HAP-1 (cell line): ENCODE results near the gene SELPLG.

Experiments used
- DNase-seq, 2 experiments: peaks; one replicate each; pipeline ENCODE4 v3.0.0-alpha.2; 2016 to 2020; ENCODE audit warnings: low spot score in 2 of 2
- H3K27me3 ChIP-seq: fragments of 250-450 bp; sonication (Bioruptor Pico); 2 replicates; pipeline ENCODE4 v1.5.1; 2020; ENCODE audit warnings: low read depth, mild to moderate bottlenecking, moderate library complexity
- H3K36me3 ChIP-seq: fragments of 250-450 bp; sonication (Bioruptor Pico); replicated peaks from 2 replicates; pipeline ENCODE4 v1.5.1; 2020; ENCODE audit warnings: mild to moderate bottlenecking
- H3K4me1 ChIP-seq: fragments of 250-450 bp; sonication (Bioruptor Pico); 2 replicates; pipeline ENCODE4 v1.5.1; 2020; ENCODE audit warnings: mild to moderate bottlenecking
- H3K4me3 ChIP-seq: fragments of 250-450 bp; sonication (Bioruptor Pico); 2 replicates; pipeline ENCODE4 v1.5.1; 2020; ENCODE audit warnings: mild to moderate bottlenecking, moderate library complexity
- H3K9me3 ChIP-seq: fragments of 250-450 bp; sonication (Bioruptor Pico); 2 replicates; pipeline ENCODE4 v1.5.1; 2020; ENCODE audit warnings: mild to moderate bottlenecking, moderate library complexity
- in situ Hi-C: fragments of 300-500 bp; cut with MboI; formaldehyde crosslinking; loops from 3 replicates; pipeline ENCODE4 v1.14.3; 2020; ENCODE audit warnings: low sequenced_read_pairs, inconsistent platforms, mixed read lengths

SELPLG gene

GRCh38 chr12:108633534-108634248 is at the start of gene SELPLG:
Gene SELPLG (minus strand): TSS chr12:108633894. CDS start chr12:108624307, 9,587 bp downstream.
- H3K4me1 ChIP-seq: peaks cover 23% of the 10 kb centered on the region
- H3K27me3 ChIP-seq: no peaks in the 10 kb centered on the region
- H3K9me3 ChIP-seq: no peaks in the 10 kb centered on the region
- in situ Hi-C loops: no loop called here
- H3K4me3 ChIP-seq: no peak within 1 kb of the TSS
- no peak for DNase-seq
- no peaks in the 10 kb centered on the region for H3K36me3 ChIP-seq

- no peaks in the 10 kb centered on the region for H3K36me3 ChIP-seq
- in situ Hi-C loops: no loop called here
Observed at GRCh38 chr12:108681317-108681716, 47.6 kb upstream of the SELPLG start.

GRCh38 chr12:108679106-108679681 is 45.5 kb upstream of the SELPLG start:
- no peak for DNase-seq
- no peaks in the 10 kb centered on the region for H3K27me3 ChIP-seq

More at GRCh38 chr12:108681317-108681716, 47.6 kb upstream of the SELPLG start:
- Histone ChIP-seq H3K27me3 (no peaks in the 10 kb centered on the region), H3K4me1 (peaks cover 9% of the 10 kb centered on the region; the same call in 1 of the 2 replicates), H3K4me3 (no peak overlapping the region), H3K9me3 (no peaks in the 10 kb centered on the region)
- DNase-seq: no peak

GRCh38 chr12:108678104-108678730 is 44.5 kb upstream of the SELPLG start:
- no peaks in the 10 kb centered on the region for H3K4me1 ChIP-seq
- DNase-seq: no peak
- H3K9me3 ChIP-seq: no peaks in the 10 kb centered on the region
- in situ Hi-C loops: no loop called here
- no peak overlapping the region for H3K4me3 ChIP-seq
- no peaks in the 10 kb centered on the region for H3K36me3 ChIP-seq
- no peaks in the 10 kb centered on the region for H3K27me3 ChIP-seq

More at GRCh38 chr12:108679106-108679681, 45.5 kb upstream of the SELPLG start:
- Histone ChIP-seq H3K36me3 (no peaks in the 10 kb centered on the region), H3K4me1 (0 out of 2 replicates have a peak, but pooled peaks cover 3% of the 10 kb centered on the region), H3K9me3 (no peaks in the 10 kb centered on the region), H3K4me3 (no peak overlapping the region)
- in situ Hi-C loops: no loop called here

- no peak for DNase-seq
- Histone ChIP-seq H3K9me3 (no peaks in the 10 kb centered on the region), H3K36me3 (no peaks in the 10 kb centered on the region), H3K4me3 (no peak overlapping the region), H3K27me3 (no peaks in the 10 kb centered on the region), H3K4me1 (no peaks in the 10 kb centered on the region)
- in situ Hi-C loops: no loop called here
Observed at GRCh38 chr12:108677381-108677780, 43.7 kb upstream of the SELPLG start.

- H3K27me3 ChIP-seq: no peaks in the 10 kb centered on the region
- no peaks in the 10 kb centered on the region for H3K36me3 ChIP-seq
- no peaks in the 10 kb centered on the region for H3K4me1 ChIP-seq
- in situ Hi-C loops: no loop called here
- no peaks in the 10 kb centered on the region for H3K9me3 ChIP-seq
- H3K4me3 ChIP-seq: no peak overlapping the region
- no peak for DNase-seq
Observed at GRCh38 chr12:108676707-108677106, 43.0 kb upstream of the SELPLG start.

- DNase-seq: no peak
- in situ Hi-C loops: no loop called here
- H3K9me3 ChIP-seq: no peaks in the 10 kb centered on the region
- no peak overlapping the region for H3K4me3 ChIP-seq
- no peaks in the 10 kb centered on the region for H3K36me3 ChIP-seq
- H3K4me1 ChIP-seq: no peaks in the 10 kb centered on the region
- H3K27me3 ChIP-seq: no peaks in the 10 kb centered on the region
Observed at GRCh38 chr12:108675792-108676191, 42.1 kb upstream of the SELPLG start.

GRCh38 chr12:108672054-108672453 is 38.4 kb upstream of the SELPLG start:
- Histone ChIP-seq H3K4me1 (no peaks in the 10 kb centered on the region; the same call in 1 of the 2 replicates), H3K36me3 (no peaks in the 10 kb centered on the region), H3K4me3 (no peak overlapping the region), H3K27me3 (no peaks in the 10 kb centered on the region), H3K9me3 (no peaks in the 10 kb centered on the region)
- in situ Hi-C loops: no loop called here
- no peak for DNase-seq

- Histone ChIP-seq H3K36me3 (no peaks in the 10 kb centered on the region), H3K4me1 (no peaks in the 10 kb centered on the region; the same call in 1 of the 2 replicates), H3K27me3 (no peaks in the 10 kb centered on the region), H3K9me3 (no peaks in the 10 kb centered on the region), H3K4me3 (no peak overlapping the region)
- in situ Hi-C loops: no loop called here
- DNase-seq: no peak
Observed at GRCh38 chr12:108671110-108671509, 37.4 kb upstream of the SELPLG start.

GRCh38 chr12:108670066-108670631 is 36.5 kb upstream of the SELPLG start:
- no peak overlapping the region for H3K4me3 ChIP-seq
- H3K9me3 ChIP-seq: no peaks in the 10 kb centered on the region
- H3K27me3 ChIP-seq: no peaks in the 10 kb centered on the region
- in situ Hi-C loops: no loop called here
- no peaks in the 10 kb centered on the region; the same call in 1 of the 2 replicates for H3K4me1 ChIP-seq
- 0 out of 2 replicates have a peak, but pooled peaks cover 1% of the 10 kb centered on the region for H3K36me3 ChIP-seq
- no peak for DNase-seq

- H3K4me1 ChIP-seq: no peaks in the 10 kb centered on the region; the same call in 1 of the 2 replicates
- in situ Hi-C loops: no loop called here
- DNase-seq: no peak
- H3K27me3 ChIP-seq: no peaks in the 10 kb centered on the region
- H3K9me3 ChIP-seq: no peaks in the 10 kb centered on the region
- no peak overlapping the region for H3K4me3 ChIP-seq
- 0 out of 2 replicates have a peak, but pooled peaks cover 3% of the 10 kb centered on the region for H3K36me3 ChIP-seq
Observed at GRCh38 chr12:108668542-108668941, 34.8 kb upstream of the SELPLG start.

GRCh38 chr12:108668063-108668462 is 34.4 kb upstream of the SELPLG start:
- Histone ChIP-seq H3K27me3 (no peaks in the 10 kb centered on the region), H3K9me3 (no peaks in the 10 kb centered on the region), H3K36me3 (0 out of 2 replicates have a peak, but pooled peaks cover 4% of the 10 kb centered on the region), H3K4me3 (no peak overlapping the region), H3K4me1 (no peaks in the 10 kb centered on the region; the same call in 1 of the 2 replicates)
- in situ Hi-C loops: no loop called here
- no peak for DNase-seq

- Histone ChIP-seq H3K27me3 (no peaks in the 10 kb centered on the region), H3K9me3 (no peaks in the 10 kb centered on the region), H3K4me1 (no peaks in the 10 kb centered on the region; the same call in 1 of the 2 replicates), H3K36me3 (0 out of 2 replicates have a peak, but pooled peaks cover 5% of the 10 kb centered on the region), H3K4me3 (no peak overlapping the region)
- DNase-seq: no peak
- in situ Hi-C loops: no loop called here
Observed at GRCh38 chr12:108667349-108667748, 33.7 kb upstream of the SELPLG start.
